Adipocyte (in vitro differentiated cells): ENCODE measurements around the gene ZNF778.
"Not testable (repeated sequence)": the region's sequence is repeated elsewhere in the genome, so short reads cannot be mapped to it uniquely, and the experiment has no call there.

Experiments used
- DNase-seq: peaks from one replicate; pipeline ENCODE4 v3.0.0-alpha.2; 2015; ENCODE audit warnings: low read depth
- H3K27me3 ChIP-seq: replicated peaks from 2 replicates; pipeline ENCODE4 v1.7.0; 2013; ENCODE audit warnings: mild to moderate bottlenecking, low read length, moderate library complexity; ENCODE audit not compliant: control insufficient read depth, insufficient read depth
- H3K36me3 ChIP-seq: 2 replicates; pipeline ENCODE4 v1.7.0; 2013; ENCODE audit warnings: low read length, mild to moderate bottlenecking, moderate library complexity; ENCODE audit not compliant: control insufficient read depth, insufficient read depth, severe bottlenecking
- H3K4me1 ChIP-seq: 2 replicates; pipeline ENCODE4 v1.7.0; 2013; ENCODE audit warnings: mild to moderate bottlenecking, low read length, moderate library complexity; ENCODE audit not compliant: control insufficient read depth, insufficient read depth
- H3K4me3 ChIP-seq: 2 replicates; pipeline ENCODE4 v1.7.0; 2013; ENCODE audit warnings: mild to moderate bottlenecking, low read length, moderate library complexity
- H3K9ac ChIP-seq: 2 replicates; pipeline ENCODE4 v1.7.0; 2013; ENCODE audit warnings: mild to moderate bottlenecking, low read length, moderate library complexity
- H3K9me3 ChIP-seq: 2 replicates; pipeline ENCODE4 v1.7.0; 2013; ENCODE audit warnings: mild to moderate bottlenecking, low read length, moderate library complexity; ENCODE audit not compliant: control insufficient read depth

The ZNF778 gene

DNA sequence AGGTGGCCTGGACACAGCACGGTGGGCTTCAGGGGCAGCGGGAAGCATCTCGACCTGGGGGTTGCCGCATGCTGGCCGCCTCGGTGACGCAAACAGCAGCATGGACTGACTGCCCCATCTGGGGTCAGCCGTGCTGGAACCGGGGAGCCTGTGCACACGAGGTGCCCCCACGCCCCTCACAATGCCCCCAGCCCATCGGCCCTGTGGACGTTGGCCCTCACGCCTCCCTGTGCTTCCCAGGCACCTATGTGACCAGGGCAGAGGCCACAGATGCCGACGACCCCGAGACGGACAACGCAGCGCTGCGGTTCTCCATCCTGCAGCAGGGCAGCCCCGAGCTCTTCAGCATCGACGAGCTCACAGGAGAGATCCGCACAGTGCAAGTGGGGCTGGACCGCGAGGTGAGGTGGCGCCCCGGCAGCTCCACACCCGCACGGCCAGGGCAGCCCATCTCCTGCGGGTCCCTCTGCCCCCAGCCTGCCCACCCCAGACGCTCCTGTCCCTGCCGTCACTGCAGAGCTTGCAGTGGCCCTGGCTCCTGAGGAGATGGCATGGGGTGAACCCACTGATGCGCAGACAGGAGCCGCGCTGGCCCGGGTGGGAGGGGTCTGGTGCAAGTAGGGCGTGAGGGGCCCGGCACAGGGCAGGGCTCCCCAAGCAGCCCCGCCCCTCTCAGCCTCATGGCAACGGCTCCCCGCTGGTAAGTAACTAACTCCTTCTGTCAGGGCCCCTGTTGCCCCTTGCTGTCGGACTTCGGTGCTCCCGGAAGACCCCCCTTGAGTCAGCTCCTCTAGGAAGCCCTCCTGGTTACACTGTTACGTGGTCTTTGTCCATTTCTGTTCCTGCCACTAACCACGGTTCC is 32.3 kb upstream of the ZNF778 start:
- Histone ChIP-seq H3K27me3 (peaks cover 24% of the 10 kb centered on the region), H3K9me3 (no peaks in the 10 kb centered on the region), H3K4me1 (no peaks in the 10 kb centered on the region), H3K36me3 (no peaks in the 10 kb centered on the region), H3K9ac (no peak overlapping the region), H3K4me3 (no peak overlapping the region)
- no peak for DNase-seq

DNA sequence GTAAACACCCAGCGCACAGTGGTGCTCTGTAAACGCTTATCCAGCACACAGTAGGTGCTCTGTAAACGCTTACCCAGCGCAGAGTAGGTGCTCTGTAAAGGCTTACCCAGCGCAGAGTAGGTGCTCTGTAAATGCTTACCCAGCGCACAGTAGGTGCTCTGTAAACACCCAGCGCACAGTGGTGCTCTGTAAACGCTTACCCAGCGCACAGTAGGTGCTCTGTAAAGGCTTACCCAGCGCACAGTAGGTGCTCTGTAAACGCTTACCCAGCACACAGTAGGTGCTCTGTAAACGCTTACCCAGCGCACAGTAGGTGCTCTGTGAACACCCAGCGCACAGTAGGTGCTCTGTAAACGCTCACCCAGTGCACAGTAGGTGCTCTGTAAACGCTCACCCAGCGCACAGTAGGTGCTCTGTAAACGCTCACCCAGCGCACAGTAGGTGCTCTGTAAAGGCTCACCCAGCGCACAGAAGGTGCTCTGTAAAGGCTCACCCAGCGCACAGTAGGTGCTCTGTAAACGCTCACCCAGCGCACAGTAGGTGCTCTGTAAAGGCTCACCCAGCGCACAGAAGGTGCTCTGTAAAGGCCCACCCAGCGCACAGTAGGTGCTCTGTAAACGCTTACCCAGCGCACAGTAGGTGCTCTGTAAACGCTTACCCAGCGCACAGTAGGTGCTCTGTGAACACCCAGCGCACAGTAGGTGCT is 31.5 kb upstream of the ZNF778 start:
- H3K27me3 ChIP-seq, result peaks cover 30% of the 10 kb centered on the region
- H3K9me3 ChIP-seq, H3K4me1 ChIP-seq, H3K9ac ChIP-seq, H3K4me3 ChIP-seq, H3K36me3 ChIP-seq, DNase-seq: not testable (repeated sequence)

DNA sequence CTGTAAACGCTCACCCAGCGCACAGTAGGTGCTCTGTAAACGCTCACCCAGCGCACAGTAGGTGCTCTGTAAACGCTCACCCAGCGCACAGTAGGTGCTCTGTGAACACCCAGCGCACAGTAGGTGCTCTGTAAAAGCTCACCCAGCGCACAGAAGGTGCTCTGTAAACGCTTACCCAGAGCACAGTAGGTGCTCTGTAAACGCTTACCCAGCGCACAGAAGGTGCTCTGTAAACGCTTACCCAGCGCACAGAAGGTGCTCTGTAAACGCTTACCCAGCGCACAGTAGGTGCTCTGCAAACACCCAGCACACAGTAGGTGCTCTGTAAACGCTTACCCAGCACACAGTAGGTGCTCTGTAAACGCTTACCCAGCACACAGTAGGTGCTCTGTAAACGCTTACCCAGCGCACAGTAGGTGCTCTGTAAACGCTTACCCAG is 30.9 kb upstream of the ZNF778 start:
- H3K27me3 ChIP-seq, result peaks cover 30% of the 10 kb centered on the region
- not testable (repeated sequence) for H3K9me3 ChIP-seq, DNase-seq, H3K4me3 ChIP-seq, H3K4me1 ChIP-seq, H3K9ac ChIP-seq, H3K36me3 ChIP-seq

DNA sequence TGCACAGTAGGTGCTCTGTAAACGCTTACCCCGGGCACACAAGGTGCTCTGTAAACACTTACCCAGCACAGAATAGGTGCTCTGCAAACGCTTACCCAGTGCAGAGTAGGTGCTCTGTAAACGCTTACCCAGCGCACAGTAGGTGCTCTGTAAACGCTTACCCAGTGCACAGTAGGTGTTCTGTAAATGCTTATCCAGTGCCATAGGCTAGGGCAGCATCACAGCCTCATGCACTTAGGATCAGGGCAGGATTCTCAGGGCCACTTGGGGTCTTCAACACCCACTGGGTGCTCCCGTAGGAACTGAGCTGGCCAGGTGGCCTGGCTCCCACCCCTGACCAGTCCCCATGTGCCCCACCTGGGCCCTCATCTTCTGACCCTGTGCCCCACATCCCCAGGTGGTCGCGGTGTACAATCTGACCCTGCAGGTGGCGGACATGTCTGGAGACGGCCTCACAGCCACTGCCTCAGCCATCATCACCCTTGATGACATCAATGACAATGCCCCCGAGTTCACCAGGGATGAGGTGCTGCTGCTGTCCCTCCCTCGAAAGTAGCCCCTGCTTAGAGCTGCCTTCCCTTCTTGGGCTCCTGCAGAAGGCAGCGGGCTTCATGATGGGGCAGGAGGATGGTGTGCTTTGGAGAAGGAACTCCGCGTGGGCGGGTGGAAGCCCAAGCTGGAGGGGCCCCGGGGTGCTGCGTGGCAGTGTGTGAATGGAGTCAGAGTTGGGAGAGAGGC is 30.3 kb upstream of the ZNF778 start:
- no peak overlapping the region for H3K9ac ChIP-seq
- H3K4me3 ChIP-seq, result no peak overlapping the region
- H3K4me1 ChIP-seq, result no peaks in the 10 kb centered on the region
- DNase-seq, result no peak
- H3K27me3 ChIP-seq, result peaks cover 30% of the 10 kb centered on the region
- no peaks in the 10 kb centered on the region for H3K9me3 ChIP-seq
- H3K36me3 ChIP-seq, result no peaks in the 10 kb centered on the region

DNA sequence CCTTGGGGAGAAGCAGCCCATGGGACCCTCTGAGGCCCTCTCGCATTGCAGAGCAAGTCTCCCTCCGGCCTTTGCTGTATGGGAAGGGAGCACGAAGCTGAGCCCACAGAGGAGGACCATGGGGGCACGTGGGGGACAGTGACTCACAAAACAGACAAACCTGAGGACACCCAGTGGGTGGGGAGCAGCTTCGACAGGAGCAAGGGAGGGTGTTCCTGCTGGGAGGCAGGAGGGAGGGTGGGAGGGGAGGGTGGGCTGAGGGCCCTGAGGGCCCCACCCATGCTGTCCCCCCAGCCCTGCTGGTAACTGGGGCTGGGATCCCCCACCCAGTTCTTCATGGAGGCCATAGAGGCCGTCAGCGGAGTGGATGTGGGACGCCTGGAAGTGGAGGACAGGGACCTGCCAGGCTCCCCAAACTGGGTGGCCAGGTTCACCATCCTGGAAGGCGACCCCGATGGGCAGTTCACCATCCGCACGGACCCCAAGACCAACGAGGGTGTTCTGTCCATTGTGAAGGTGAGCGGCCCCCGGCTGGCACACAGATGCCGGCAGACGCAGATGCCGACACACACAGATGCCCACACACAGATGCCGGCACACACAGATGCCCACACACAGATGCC is 29.6 kb upstream of the ZNF778 start:
- Histone ChIP-seq H3K4me1 (no peaks in the 10 kb centered on the region), H3K27me3 (peaks cover 27% of the 10 kb centered on the region), H3K4me3 (no peak overlapping the region), H3K36me3 (no peaks in the 10 kb centered on the region), H3K9me3 (no peaks in the 10 kb centered on the region), H3K9ac (no peak overlapping the region)
- no peak for DNase-seq

DNA sequence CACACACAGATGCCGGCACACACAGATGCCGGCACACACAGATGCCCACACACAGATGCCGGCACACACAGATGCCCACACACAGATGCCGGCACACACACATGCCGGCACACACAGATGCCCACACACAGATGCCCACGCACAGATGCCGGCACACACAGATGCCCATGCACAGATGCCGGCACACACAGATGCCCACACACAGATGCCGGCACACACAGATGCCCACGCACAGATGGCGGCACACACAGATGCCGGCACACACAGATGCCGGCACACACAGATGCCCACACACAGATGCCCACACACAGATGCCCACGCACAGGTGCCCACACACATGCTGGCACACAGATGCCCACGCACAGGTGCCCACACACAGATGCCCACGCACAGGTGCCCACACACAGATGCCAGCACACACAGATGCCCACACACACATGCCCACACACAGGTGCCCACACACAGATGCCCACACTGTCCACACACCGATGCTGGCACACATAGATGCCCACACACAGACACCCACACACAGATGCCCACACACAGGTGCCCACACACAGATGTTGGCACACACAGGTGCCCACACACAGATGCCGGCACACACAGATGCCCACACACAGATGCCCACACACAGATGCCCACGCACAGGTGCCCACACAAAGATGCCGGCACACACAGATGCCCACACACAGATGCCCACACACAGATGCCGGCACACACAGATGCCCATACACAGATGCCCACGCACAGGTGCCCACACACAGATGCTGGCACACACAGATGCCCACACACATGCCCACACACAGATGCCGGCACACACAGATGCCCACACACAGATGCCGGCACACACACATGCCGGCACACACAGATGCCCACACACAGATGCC is 28.8 kb upstream of the ZNF778 start:
- H3K4me1 ChIP-seq, DNase-seq: not testable (repeated sequence)
- peaks cover 19% of the 10 kb centered on the region for H3K27me3 ChIP-seq

DNA sequence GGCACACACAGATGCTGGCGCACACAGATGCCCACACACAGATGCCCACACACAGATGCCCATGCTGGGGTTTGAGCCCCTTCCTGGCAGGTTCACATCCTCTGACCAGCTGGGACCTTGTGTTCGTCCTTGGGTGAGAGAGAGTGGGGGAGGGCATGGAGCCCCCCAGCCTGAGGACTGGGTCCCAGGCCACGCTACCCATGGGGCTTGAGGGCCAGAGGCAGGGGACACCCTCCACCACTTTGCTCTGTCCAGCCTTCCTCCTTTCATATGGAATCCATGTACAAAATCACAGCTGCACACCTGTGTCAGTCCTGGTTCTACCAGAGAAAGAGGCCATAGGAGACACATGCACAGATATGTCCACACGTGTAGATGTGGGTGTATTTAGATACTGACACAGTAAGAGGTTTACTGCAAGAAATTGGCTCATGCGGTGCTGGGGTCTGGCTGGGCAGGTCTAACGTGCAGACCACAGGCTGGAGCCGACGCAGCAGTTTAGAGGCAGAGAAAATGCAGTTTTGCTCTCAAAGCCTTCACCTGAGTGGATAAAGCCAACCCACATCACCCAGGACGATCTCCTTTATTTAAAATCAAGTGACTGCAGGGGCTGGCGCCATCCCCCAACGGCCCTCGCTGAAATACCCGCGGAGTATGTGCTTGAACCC is 28.0 kb upstream of the ZNF778 start:
- Histone ChIP-seq H3K36me3 (no peaks in the 10 kb centered on the region), H3K9me3 (no peaks in the 10 kb centered on the region), H3K27me3 (peaks cover 11% of the 10 kb centered on the region), H3K4me1 (no peaks in the 10 kb centered on the region), H3K9ac (no peak overlapping the region), H3K4me3 (no peak overlapping the region)
- no peak for DNase-seq

More for the DNA sequence above, 28.8 kb upstream of the ZNF778 start:
- not testable (repeated sequence) for H3K4me3 ChIP-seq, H3K9me3 ChIP-seq, H3K36me3 ChIP-seq, H3K9ac ChIP-seq

DNA sequence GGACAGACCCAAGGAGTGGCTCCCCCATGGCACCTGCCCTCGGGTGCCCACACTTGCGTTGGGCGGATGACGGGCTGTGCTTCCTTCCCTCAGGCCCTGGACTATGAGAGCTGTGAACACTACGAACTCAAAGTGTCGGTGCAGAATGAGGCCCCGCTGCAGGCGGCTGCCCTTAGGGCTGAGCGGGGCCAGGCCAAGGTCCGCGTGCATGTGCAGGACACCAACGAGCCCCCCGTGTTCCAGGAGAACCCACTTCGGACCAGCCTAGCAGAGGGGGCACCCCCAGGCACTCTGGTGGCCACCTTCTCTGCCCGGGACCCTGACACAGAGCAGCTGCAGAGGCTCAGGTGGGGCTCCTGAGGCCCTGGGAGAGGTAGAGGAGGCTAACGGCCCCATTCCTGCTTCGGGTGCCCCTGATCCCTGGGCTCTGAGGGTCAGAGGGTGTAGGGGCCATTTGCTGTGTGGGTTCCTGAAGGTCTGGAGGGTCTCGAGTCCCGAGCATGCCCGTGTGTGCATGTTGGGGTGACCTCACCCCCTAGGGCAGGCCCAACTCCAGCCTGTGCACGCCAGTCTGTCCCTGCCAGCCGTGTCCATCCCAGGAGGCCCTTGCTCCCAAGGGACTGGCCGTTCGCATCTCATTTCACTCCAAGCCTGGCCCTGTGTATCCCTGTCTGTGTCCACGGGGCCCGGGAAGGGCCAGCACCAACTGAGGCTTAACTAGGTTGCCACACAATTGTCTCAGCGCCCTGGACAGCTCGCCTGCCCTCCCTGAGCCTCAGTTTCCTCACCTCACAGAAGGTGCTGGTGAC is 27.1 kb upstream of the ZNF778 start:
- Histone ChIP-seq H3K9ac (no peak overlapping the region), H3K36me3 (no peaks in the 10 kb centered on the region), H3K4me3 (no peak overlapping the region), H3K27me3 (peaks cover 5% of the 10 kb centered on the region), H3K9me3 (no peaks in the 10 kb centered on the region), H3K4me1 (no peaks in the 10 kb centered on the region)
- no peak for DNase-seq

DNA sequence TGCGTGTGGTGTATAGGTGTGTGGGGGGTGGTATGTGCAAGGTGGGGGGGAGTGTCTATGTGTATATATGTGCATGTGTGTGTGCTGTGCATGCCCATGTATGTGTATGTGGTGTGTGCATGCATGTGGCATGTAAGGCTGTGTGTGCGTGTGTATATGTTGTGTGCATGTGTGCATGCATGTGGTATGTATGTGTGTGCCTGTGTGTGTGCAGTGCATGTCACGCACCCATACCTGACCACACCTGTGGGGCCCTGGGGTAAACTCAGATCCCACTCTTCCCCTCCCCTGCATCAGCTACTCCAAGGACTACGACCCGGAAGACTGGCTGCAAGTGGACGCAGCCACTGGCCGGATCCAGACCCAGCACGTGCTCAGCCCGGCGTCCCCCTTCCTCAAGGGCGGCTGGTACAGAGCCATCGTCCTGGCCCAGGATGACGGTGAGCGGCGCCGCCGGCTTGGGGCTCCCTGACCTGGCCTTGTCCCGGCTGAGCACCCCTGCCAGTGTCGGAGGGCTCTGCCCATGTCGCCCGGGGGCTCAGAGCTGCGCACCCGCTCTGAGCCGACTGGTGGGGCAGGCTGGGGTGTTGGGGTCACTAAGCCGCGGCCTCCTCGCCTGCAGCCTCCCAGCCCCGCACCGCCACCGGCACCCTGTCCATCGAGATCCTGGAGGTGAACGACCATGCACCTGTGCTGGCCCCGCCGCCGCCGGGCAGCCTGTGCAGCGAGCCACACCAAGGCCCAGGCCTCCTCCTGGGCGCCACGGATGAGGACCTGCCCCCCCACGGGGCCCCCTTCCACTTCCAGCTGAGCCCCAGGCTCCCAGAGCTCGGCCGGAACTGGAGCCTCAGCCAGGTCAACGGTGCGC is 26.2 kb upstream of the ZNF778 start:
- Histone ChIP-seq H3K27me3 (peaks cover 5% of the 10 kb centered on the region), H3K4me3 (no peak overlapping the region), H3K9me3 (no peaks in the 10 kb centered on the region), H3K4me1 (no peaks in the 10 kb centered on the region), H3K36me3 (no peaks in the 10 kb centered on the region), H3K9ac (no peak overlapping the region)
- DNase-seq, result no peak
